Heart right ventricle (tissue), 16 donors: Measurements from ENCODE around the gene TARP.

Source experiments
- ATAC-seq, 8 donors: fragments of 200-7000 bp; cut with Tn5 transposase; one replicate each; pipeline ENCODE4 v1.9.1; 2020; ENCODE audit warnings: mild to moderate bottlenecking in 8 of 8, moderate library complexity in 8 of 8, moderate number of reproducible peaks in 1 of 8
- DNase-seq, 2 donors: peaks; one replicate each; pipeline ENCODE4 v3.0.0-alpha.2; 2020
- H3K27ac ChIP-seq, 10 donors: fragments of 200-600 bp; sonication (generic) in 2 of 10; one replicate each; pipeline versions ENCODE4 v1.5.0 to v1.8.0; 2020 to 2022; ENCODE audit warnings: mild to moderate bottlenecking in 3 of 10
- H3K27me3 ChIP-seq, 7 donors: fragments of 200-600 bp; one replicate each; pipeline ENCODE4 v1.8.0; 2021 to 2022; ENCODE audit warnings: mild to moderate bottlenecking in 2 of 7
- H3K36me3 ChIP-seq, 9 donors: fragments of 200-600 bp; sonication (generic) in 1 of 9; one replicate each; pipeline versions ENCODE4 v1.5.0 to v1.8.0; 2020 to 2022; ENCODE audit warnings: mild to moderate bottlenecking in 2 of 9
- H3K4me1 ChIP-seq, 9 donors: fragments of 200-600 bp; sonication (generic) in 1 of 9; one replicate each; pipeline versions ENCODE4 v1.5.0 to v1.8.0; 2020 to 2022; ENCODE audit warnings: mild to moderate bottlenecking in 4 of 9
- H3K4me3 ChIP-seq, 10 donors: fragments of 200-600 bp; sonication (generic) in 2 of 10; one replicate each; pipeline versions ENCODE4 v1.5.0 to v1.8.0; 2020 to 2022; ENCODE audit warnings: mild to moderate bottlenecking in 7 of 10, moderate library complexity in 2 of 10
- H3K9me3 ChIP-seq, 11 donors: fragments of 200-600 bp in 10 of 11; sonication (generic) in 2 of 11; one replicate each; pipeline versions ENCODE4 v1.5.0 to v1.8.0; 2013 to 2022; ENCODE audit warnings: mild to moderate bottlenecking in 2 of 11, control low read depth in 1 of 11, moderate library complexity in 1 of 11
- CTCF ChIP-seq, 9 donors: fragments of 200-600 bp; sonication (generic) in 2 of 9; IDR thresholded peaks; one replicate each; pipeline versions ENCODE4 v1.5.0 to v1.8.0; 2021 to 2022; ENCODE audit warnings: antibody characterized with exemption in 9 of 9, mild to moderate bottlenecking in 5 of 9, moderate library complexity in 1 of 9
- WGBS, 2 donors: extraction: QIAGEN DNeasy Blood & Tissue Kit; methylation state at CpG; one replicate each; pipeline ENCODE4 v1.1.7; 2013; ENCODE audit warnings: inconsistent platforms in 1 of 2; 5-methylcytosine and 5-hydroxymethylcytosine counted together
- intact Hi-C, 10 donors: fragments of 100-400 bp; cut with DNase I; formaldehyde crosslinking; loops; one replicate each; pipeline versions ENCODE4 v1.11.1 to v1.14.2; 2022
- donor health status: Arrhythmogenic right ventricular cardiomyopathy.
- donor health status: ischemic (EF 13 %, LVEDD 7.1; RV severe dilation, severe dysfunction).
- donor health status: healthy with polysubstance abuse.
- donor health status: DM: no; HTN: yes; CAD: no.
- donor health status: DM: no; HTN: no; CAD: no.
- donor health status: ischemic (EF 25% LVEDD 6.9; RV normal size, moderate dysfunction).
- donor health status: ischemic (EF 25% LVEDD 5.7; RV mildly dilated, moderate dysfunction).
- donor health status: healthy.
- donor health status: DM: yes; HTN: yes; CAD: no.
- donor health status: Ischemic cardiomyopathy.
- donor health status: ischemic (EF 35%, LVEDD 5.7; RV mildly dilated, moderate dysfunction).
- donor health status: nonischemic (EF 11% LVEDD 7.7; RV severe dilation, severe dysfunction).
- donor health status: DM: yes; HTN: yes; CAD: no.
- donor health status: PGD.
- donor health status: ischemic (EF 29% LVEDD 5.4; RV normal size, mild dysfunction).
- donor health status: nonischemic (EF 23%, LVEDD 6.1; RV moderate dilation, normal function).

Gene TARP

GRCh38 chr7:38229386-38229785 lies 44.0 kb downstream of the TARP start:
- Histone ChIP-seq H3K36me3 (peaks cover 0 to 71% (median 18%) of the 10 kb centered on the region in 9 donors), H3K9me3 (no peaks in the 10 kb centered on the region), H3K27me3 (no peaks in the 10 kb centered on the region), H3K4me1 (peaks cover 0 to 22% (median 0%) of the 10 kb centered on the region in 9 donors), H3K4me3 (no peak overlapping the region), H3K27ac (no peak overlapping the region)
- intact Hi-C loops = loop anchor here in 3 of 10 donors (5.0 to 10.0 kb wide), 3 partner anchors 85 to 327 kb away; partner anchors contain the start of gene SFRP4 (in 1 of the 3)
- 93 to 96% methylated on average over 6 of the region's 6 CpGs for WGBS, 2 donors
- TF ChIP-seq CTCF (IDR thresholded peaks at IDR 0.05) = no peak
- ATAC-seq = no peak
- no peak for DNase-seq

GRCh38 chr7:38224392-38224791 lies 49.0 kb downstream of the TARP start:
- Histone ChIP-seq H3K4me1 (peaks cover 0 to 16% (median 0%) of the 10 kb centered on the region in 9 donors), H3K9me3 (no peaks in the 10 kb centered on the region), H3K27me3 (no peaks in the 10 kb centered on the region), H3K27ac (no peak overlapping the region), H3K36me3 (peaks cover 0 to 88% (median 25%) of the 10 kb centered on the region in 9 donors), H3K4me3 (no peak overlapping the region)
- ATAC-seq (no peak), DNase-seq (no peak)
- intact Hi-C loops = loop anchor here in 9 of 10 donors (5.0 to 10.0 kb wide), 5 partner anchors 90 to 322 kb away; partner anchors contain the start of gene SFRP4 (in 1 of the 9)
- no peak for TF ChIP-seq CTCF (IDR thresholded peaks at IDR 0.05)
- 93 to 94% methylated on average over 5 of the region's 5 CpGs for WGBS, 2 donors

- no peak for TF ChIP-seq CTCF (IDR thresholded peaks at IDR 0.05)
- no peaks in the 10 kb centered on the region for H3K27me3 ChIP-seq
These were observed 50.1 kb downstream of the TARP start for GRCh38 chr7:38223306-38223705.

GRCh38 chr7:38222481-38223096 lies 50.8 kb downstream of the TARP start:
- DNase-seq (peak in 1 of 2 donors; percentile 36), ATAC-seq (peak in 7 of 8 donors; percentile 66 to 85 (median 71))
- H3K4me1 ChIP-seq = peaks cover 0 to 16% (median 0%) of the 10 kb centered on the region in 9 donors
- peak overlapping the region in 1 of 10 donors; percentile 41 for H3K27ac ChIP-seq
- WGBS, 2 donors = 59 to 60% methylated on average over 5 of the region's 5 CpGs
- no peaks in the 10 kb centered on the region for H3K27me3 ChIP-seq
- intact Hi-C loops = loop anchor here (1.0 to 10.0 kb wide), 8 partner anchors 92 to 320 kb away; partner anchors contain the start of gene SFRP4 (in 1 of the 10)
- H3K4me3 ChIP-seq = no peak overlapping the region
- peaks cover 0 to 90% (median 29%) of the 10 kb centered on the region in 9 donors for H3K36me3 ChIP-seq
- no peaks in the 10 kb centered on the region for H3K9me3 ChIP-seq
- peak; percentile 73 to 93 (median 89) for TF ChIP-seq CTCF (IDR thresholded peaks at IDR 0.05)

More at GRCh38 chr7:38223306-38223705, 50.1 kb downstream of the TARP start:
- peaks cover 0 to 88% (median 22%) of the 10 kb centered on the region in 9 donors for H3K36me3 ChIP-seq
- peaks cover 0 to 16% (median 0%) of the 10 kb centered on the region in 9 donors for H3K4me1 ChIP-seq
- no peak overlapping the region for H3K4me3 ChIP-seq
- ATAC-seq (no peak), DNase-seq (no peak)
- H3K27ac ChIP-seq = peak overlapping the region in 1 of 10 donors; percentile 41
- WGBS, 2 donors = 95 to 97% methylated on average over 2 of the region's 2 CpGs
- no peaks in the 10 kb centered on the region for H3K9me3 ChIP-seq
- intact Hi-C loops = loop anchor here in 9 of 10 donors (2.0 to 10.0 kb wide), 6 partner anchors 91 to 321 kb away; partner anchors contain the start of gene SFRP4 (in 1 of the 9)
